Body of pancreas (tissue), 4 donors: Measurements from ENCODE around the gene MEDAG.

Experiments
- CTCF ChIP-seq, 7 experiments: fragments of 450-650 bp in 4 of 7; fragments of 200-600 bp in 3 of 7; sonication (generic) in 3 of 7; IDR thresholded peaks; one replicate each; pipeline ENCODE4 v1.5.1; 2016 to 2019; ENCODE audit warnings: antibody characterized with exemption in 7 of 7
- POLR2A ChIP-seq, 3 donors: fragments of 450-650 bp; IDR thresholded peaks; one replicate each; pipeline ENCODE4 v1.6.1; 2016; ENCODE audit warnings: antibody characterized with exemption in 3 of 3, mild to moderate bottlenecking in 2 of 3

GRCh38 chr13:30866677-30867076, 39.4 kb upstream of the MEDAG start:
- TF ChIP-seq CTCF (IDR thresholded peaks at IDR 0.05), result no peak
- no peak for TF ChIP-seq POLR2A (IDR thresholded peaks at IDR 0.05)
